CD4-positive, alpha-beta T cell treated with Interleukin-17A for 1 hour (primary cell): ENCODE measurements around the gene TMEM51.
A peak's percentile ranks its signal among the peaks of the same experiment; 100 is the strongest.
"Not testable (repeated sequence)": the region's sequence is repeated elsewhere in the genome, so short reads cannot be mapped to it uniquely, and the experiment has no call there.

Experiments
- DNase-seq: peaks from one replicate; pipeline ENCODE4 v3.0.0-alpha.2; 2020

Gene TMEM51

DNA sequence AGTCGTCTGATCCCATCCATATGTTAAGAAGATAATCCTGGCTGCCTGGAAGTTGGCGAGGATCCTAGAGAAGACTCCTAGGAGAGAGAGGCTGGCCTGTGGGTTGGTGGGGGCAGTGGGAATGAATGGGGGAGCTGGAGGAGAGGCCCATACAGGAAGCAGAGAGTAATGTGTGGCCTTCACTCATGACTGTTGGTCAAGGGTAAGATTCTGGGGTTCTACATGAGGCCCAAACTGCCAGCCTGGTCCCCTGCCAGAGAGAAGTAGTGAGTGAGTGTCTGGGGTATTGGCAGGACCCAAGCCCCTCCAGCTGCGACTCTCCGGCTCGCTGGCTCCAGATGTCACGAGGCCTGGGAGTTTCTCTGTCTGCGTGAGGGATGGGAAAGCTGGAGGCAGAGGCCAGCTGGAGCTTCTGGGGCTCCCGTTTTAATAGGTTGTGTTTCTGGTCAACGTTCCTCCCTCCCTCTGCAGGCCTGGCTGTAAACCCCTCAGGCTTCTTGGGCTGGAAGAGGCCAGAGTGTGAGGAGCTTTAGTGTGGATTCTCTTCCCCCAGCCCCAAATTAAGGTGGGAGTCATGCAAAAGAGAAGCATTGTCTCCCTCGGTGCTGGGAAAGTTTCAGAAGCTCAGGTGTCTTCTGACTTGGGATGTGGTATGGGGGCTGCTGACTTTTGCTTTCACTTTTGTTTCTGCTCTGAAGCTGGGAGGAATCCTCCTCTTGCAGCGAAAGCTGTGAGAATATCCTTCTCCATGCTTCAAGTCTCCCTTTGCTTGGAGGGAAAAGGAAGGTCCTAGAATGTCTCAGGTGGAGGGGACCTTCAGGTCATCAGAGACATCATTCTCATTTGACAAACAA lies 2.6 kb downstream of the TMEM51 start:
- peak; percentile 13 for DNase-seq

DNA sequence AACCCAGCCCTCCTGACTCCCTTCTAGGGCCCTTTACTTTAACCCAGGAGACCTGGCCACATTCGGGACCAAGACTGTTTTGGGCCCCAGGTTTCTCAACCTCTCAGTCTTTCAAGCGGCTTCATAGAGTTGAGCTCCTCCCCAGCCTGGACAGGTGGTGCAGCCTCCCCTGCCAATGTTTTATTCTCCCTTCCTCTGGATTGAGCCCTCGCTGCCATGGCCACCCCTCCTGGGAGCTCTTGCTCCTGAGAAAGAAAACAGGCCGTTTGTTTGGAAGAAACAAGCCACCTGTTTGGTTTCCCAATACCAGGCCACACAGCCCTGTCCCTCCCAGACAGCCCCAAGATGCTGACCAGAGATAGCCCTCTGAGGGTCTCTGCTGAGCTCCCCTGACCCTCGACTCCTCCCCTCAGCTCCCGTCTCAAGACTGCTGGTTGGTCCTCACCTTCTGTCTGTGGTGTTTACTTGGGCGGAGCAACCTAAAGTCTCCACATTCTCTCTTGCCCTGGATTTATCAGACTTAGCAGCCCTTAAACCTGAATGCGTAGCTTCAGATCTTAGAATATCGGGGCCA lies 3.3 kb downstream of the TMEM51 start:
- no peak for DNase-seq

DNA sequence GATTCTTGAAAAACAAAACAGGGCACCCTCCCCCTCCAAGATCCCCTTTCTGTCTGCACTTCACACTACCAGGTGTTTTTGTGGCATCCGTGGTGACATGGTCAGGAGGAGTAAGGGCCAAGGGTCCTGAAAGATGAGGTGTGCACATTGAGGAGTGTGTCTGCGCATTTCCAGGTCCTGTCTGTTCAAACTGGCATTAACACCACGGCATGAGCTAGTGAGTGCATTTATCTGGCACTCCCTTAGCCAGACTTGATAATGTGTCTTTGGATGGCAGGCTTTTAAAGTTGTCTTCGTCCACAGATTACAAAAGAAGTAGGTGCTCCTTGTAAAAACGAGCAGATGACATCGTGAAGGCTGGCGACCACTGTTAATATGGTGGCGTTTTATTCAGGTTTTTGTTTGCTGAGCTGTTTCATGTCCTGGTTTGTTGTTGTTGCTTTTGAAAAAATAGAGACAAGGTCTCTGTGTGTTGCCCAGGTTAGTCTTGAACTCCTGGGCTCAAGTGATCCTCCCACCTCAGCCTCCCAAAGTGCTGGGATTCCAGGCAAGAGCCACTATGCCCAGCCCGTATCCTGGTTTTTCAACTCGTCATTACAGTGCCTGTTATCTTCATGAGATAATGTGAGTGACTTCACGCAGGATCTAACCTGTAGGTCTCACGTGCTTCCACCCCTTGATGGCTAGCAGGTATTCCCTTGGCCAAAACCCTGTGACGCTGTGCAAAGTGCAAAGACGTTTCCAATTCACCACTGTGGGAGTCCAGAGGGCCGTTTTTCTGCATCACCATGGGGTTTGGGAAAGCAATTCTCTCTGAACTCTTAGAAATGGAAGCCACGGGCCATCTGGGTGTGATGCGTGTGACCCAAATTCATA lies 4.2 kb downstream of the TMEM51 start:
- no peak for DNase-seq

GRCh38 chr1:15158506-15159165 lies 5.1 kb downstream of the TMEM51 start:
- DNase-seq, result no peak

GRCh38 chr1:15159166-15159555 lies 5.6 kb downstream of the TMEM51 start:
- DNase-seq, result no peak

GRCh38 chr1:15160626-15161025 lies 7.1 kb downstream of the TMEM51 start:
- DNase-seq, result no peak

DNA sequence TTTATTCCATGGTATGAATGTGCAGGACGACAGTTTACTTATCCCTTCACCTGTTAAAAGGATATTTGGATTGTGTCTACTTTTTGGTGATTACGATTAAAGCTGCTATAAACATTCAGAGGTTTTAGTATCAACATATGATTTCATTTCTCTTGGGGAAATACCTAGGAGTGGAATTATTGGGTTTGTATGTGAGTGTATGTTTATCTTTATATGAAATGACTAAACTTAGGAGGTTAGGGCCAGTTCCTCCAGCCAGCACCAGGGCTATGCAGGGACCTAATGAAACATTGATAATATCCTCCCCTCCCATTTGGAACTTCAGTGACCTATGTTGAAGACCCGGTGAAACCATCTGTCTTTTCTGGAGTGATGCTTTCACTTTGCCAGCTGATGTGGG lies 13.8 kb downstream of the TMEM51 start:
- no peak for DNase-seq

DNA sequence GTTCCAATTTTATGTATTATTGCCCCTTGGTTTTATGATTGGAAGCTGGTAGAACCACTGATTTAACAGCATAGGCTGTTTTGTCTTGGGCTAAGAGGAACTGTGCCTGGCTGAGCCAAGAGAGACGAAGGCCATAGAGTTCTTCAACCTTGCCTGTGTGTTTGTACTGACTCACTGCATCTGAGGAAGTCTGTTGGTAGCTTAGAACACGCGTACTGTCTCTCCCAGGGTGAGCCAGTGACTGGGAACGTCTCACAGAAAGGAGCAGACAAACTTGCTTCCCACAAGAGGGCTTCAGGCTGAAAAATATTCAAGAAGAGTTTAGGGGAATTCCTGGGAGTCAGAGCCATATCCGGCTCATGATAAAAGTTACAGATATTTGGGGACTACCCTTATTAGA lies 14.9 kb downstream of the TMEM51 start:
- no peak for DNase-seq

- no peak for DNase-seq
Observed at GRCh38 chr1:15170071-15170470, 16.5 kb downstream of the TMEM51 start.

DNA sequence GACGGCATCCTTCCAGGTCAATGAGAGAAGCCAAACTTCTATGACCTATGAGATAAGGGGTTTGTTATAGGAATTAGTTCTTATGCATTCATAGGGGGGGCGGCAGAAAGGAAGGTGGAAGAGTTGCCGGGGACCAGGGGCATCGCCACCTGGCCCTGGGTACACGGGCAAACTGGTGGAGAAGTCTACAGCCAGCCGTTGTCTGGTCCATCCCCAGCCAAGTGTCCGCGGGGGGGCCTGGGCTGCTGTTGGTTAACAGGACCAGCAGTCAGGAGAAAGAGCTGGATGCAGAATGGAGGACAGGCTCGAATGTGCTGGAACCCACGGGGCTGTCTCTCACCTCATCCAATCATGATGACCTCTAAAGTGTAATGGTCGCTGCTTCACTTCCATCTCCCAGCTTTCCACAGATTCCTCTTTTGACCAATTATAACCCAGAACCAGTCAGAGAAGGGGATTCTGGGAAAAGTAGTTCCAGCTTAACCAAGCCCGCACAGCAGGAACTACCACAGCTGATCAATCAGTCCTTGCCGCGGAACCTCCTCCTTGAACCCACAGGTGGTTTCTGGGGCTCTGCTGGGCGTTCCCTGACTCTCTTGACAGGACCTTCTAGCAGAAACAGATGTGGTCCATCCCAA lies 17.8 kb downstream of the TMEM51 start:
- no peak for DNase-seq

GRCh38 chr1:15172405-15173259 lies 19.1 kb downstream of the TMEM51 start:
- DNase-seq, result no peak

DNA sequence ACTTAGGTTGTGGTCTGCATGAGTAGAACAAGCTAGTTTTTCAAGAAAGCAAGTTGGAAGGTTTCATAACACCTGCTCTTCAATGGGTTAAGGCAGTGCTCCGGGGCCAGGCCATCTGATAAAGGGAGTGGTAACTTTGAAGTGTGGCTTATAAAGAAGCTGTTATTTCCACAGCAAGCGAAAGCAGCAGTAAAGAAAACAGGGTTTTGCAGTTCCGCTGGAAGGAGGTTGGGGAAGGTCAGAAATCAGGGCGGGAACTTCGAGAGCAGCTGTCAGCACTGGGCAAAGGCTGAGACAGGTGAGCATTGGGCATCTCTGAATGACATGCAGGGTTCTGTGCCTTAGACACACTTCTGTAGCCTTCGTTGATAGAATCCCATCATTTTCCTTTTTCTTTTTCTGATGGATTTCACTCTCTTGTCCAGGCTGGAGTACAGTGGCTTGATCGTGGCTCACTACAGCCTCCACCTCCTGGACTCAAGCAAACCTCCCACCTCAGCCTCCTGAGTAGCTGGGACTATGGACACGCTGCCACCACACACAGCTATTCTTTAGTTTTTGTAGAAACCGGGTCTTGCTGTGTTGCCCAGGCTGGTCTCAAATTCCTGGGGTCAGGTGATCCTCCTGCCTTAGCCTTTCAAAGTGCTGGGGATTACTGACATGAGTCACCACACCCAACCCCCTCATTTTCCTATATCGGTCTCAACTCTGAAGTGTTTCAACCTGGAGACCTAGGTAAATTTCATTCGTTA lies 20.5 kb downstream of the TMEM51 start:
- DNase-seq, result no peak

DNA sequence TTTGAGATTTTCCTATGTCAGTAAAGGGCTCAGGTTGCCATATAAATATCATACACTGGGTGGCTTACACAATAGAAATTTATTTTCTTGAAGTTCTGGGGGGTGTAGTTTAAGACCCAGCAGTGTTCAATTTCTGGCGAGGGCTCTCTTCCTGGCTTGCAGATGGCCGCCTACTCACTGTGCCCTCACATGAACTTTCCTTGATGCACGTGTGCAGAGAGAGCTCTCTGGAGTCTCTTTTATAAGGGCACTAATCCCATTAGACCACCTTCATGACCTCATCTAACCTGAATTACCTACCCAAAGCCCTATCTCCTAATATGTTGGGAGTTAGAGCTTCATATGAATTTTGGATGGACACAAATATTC lies 21.1 kb downstream of the TMEM51 start:
- DNase-seq, result no peak

- DNase-seq, result not testable (repeated sequence)
Observed at GRCh38 chr1:15175324-15176094, 22.0 kb downstream of the TMEM51 start.

DNA sequence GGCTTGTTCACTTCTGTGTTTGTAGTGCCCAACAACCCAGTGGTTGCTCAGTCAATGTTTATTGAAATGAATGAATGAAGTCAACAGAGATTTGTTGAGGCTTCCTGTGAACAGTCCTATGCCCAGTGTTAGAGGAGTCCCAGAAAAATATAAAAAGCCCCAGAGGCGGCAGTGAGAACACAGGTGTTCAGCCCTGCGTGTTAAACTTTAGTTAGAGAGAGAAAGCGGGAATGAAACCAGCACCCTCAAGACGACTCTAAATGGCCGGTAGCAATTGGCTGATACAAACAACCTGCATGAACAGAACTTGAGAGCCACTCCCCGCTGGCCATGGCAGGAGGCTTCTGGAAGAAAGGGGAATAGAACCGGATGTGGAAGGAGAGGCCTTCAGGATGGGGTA lies 22.6 kb downstream of the TMEM51 start:
- no peak for DNase-seq

GRCh38 chr1:15176898-15177665 lies 23.5 kb downstream of the TMEM51 start:
- DNase-seq, result no peak

GRCh38 chr1:15177710-15178166 lies 24.2 kb downstream of the TMEM51 start:
- DNase-seq, result no peak

GRCh38 chr1:15178571-15179484 lies 25.3 kb downstream of the TMEM51 start:
- DNase-seq, result no peak
